ENCODE measurements around the gene PRKG1.

PRKG1 gene

DNA sequence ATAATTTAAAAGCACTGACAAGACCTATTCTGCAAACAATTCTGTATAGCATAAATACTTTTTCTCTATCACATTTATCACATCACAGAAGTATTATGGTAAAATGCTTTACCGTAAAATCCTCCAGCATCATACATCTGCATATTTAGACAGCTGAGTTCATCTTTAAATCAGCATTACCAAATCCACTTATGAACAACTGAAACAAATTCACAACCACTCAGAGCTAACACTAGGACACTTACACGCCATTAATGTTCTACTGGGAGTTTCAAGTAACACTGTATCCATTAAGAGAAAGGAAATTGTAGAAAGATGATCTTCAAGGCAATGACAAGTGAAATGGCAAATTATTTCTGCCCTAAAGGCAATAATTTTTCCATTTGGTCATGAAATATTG, 1134.1 kb downstream of the PRKG1 start:
- Histone ChIP-seq H3K4me3 (ENCODE audit: low read depth, low read length) (no peak overlapping the region), H3K27ac (no peak overlapping the region), H3K36me3 (no peaks in the 10 kb centered on the region), H3K27me3 (ENCODE audit: insufficient read depth, low read depth, severe bottlenecking) (no peaks in the 10 kb centered on the region), H3K9me3 (ENCODE audit: severe bottlenecking) (no peaks in the 10 kb centered on the region)
- TF ChIP-seq, protein P1, sequence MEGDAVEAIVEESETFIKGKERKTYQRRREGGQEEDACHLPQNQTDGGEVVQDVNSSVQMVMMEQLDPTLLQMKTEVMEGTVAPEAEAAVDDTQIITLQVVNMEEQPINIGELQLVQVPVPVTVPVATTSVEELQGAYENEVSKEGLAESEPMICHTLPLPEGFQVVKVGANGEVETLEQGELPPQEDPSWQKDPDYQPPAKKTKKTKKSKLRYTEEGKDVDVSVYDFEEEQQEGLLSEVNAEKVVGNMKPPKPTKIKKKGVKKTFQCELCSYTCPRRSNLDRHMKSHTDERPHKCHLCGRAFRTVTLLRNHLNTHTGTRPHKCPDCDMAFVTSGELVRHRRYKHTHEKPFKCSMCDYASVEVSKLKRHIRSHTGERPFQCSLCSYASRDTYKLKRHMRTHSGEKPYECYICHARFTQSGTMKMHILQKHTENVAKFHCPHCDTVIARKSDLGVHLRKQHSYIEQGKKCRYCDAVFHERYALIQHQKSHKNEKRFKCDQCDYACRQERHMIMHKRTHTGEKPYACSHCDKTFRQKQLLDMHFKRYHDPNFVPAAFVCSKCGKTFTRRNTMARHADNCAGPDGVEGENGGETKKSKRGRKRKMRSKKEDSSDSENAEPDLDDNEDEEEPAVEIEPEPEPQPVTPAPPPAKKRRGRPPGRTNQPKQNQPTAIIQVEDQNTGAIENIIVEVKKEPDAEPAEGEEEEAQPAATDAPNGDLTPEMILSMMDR (IDR thresholded peaks at IDR 0.05; ENCODE audit: low read depth, low read length), result no peak
- DNase-seq, result no peak

DNA sequence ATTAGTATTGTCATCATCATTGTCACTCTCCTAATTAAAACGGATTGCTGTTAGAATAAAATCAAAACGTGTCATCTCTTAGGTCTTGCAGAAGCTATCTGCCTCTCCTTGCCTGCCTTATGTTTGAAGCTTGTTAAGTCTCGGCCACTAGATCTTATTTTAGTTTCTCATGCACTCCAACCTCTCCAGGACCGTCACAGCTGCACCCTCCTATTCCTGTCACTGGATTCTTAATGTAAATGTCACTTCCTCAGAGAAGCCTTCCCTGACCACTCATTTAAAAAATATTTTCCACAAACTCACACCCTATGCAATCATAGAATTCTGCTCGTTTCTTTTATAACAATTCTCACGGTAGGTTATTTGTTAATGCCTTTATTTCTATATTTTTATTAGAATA, 1135.9 kb downstream of the PRKG1 start:
- Histone ChIP-seq H3K36me3 (no peaks in the 10 kb centered on the region), H3K27ac (no peak overlapping the region), H3K9me3 (ENCODE audit: severe bottlenecking) (no peaks in the 10 kb centered on the region), H3K4me3 (ENCODE audit: low read depth, low read length) (no peak overlapping the region), H3K27me3 (ENCODE audit: insufficient read depth, low read depth, severe bottlenecking) (no peaks in the 10 kb centered on the region)
- TF ChIP-seq, protein P1 (IDR thresholded peaks at IDR 0.05; ENCODE audit: low read depth, low read length), result no peak
- no peak for DNase-seq

DNA sequence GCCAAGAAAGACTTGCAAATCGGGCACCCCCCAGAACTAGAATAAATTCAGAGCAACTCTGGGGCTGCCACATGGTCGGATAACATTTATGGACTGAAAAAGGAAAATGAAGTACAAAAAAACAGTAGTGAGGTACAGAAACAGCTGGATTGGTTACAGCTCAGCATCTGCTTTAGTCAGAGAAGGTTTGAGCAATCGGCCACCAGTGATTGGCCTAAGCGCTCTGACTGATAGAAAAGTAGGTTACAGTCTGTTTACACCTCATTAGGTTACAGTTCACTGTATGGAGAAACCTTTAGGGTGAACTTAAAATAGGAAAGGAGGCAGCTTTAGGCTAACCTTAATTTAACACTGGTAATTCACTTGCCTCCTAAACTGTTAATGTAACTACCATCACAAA, 1137.8 kb downstream of the PRKG1 start:
- Histone ChIP-seq H3K36me3 (no peaks in the 10 kb centered on the region), H3K27me3 (ENCODE audit: insufficient read depth, low read depth, severe bottlenecking) (no peaks in the 10 kb centered on the region), H3K4me3 (ENCODE audit: low read depth, low read length) (no peak overlapping the region), H3K9me3 (ENCODE audit: severe bottlenecking) (no peaks in the 10 kb centered on the region), H3K27ac (no peak overlapping the region)
- DNase-seq, result no peak
- TF ChIP-seq, protein P1 (IDR thresholded peaks at IDR 0.05; ENCODE audit: low read depth, low read length), result no peak

DNA sequence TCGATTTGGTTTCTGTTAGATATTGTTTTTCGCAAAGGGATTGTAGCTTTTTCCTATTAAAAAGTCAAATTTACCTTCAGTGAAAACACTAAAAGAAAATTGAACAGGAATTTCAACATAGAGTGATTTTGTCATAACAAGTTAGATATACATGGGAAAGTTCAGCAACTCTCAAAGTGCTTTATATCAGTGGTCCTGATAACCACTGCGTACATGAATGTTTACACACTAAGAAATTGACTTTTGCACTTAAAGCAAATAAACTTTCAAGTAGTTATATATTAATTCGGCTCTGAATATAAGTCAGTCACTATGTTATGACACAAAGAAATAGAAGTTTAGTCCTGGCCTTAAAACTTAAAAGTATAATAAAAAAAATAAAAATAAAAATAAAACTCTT, 1138.5 kb downstream of the PRKG1 start:
- Histone ChIP-seq H3K36me3 (no peaks in the 10 kb centered on the region), H3K27me3 (ENCODE audit: insufficient read depth, low read depth, severe bottlenecking) (no peaks in the 10 kb centered on the region), H3K9me3 (ENCODE audit: severe bottlenecking) (no peaks in the 10 kb centered on the region), H3K4me3 (ENCODE audit: low read depth, low read length) (no peak overlapping the region), H3K27ac (no peak overlapping the region)
- TF ChIP-seq, protein P1 (IDR thresholded peaks at IDR 0.05; ENCODE audit: low read depth, low read length), result no peak
- no peak for DNase-seq

DNA sequence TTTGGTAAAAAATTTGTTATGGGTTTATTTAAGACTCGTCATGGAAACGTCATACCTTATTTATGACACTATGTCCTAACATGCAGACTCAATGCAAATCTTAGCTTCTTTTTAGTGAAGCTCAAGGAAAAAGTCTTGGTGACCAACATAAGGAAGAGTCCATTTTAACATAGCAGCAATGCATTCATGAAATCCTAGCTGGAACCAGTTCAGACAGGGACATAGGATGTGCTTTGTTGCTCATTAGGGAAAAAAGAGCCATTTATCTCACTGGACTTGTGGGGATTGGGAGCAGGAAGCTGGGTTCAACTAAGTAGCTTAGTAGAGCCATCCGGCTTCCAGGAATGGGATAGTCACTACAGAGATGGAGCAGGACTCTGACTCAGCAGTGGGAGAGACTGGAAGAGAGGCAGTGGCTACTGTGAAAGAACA, 1139.0 kb downstream of the PRKG1 start:
- no peaks in the 10 kb centered on the region for H3K36me3 ChIP-seq
- no peaks in the 10 kb centered on the region for H3K9me3 ChIP-seq (ENCODE audit: severe bottlenecking)
- TF ChIP-seq, protein P1 (IDR thresholded peaks at IDR 0.05; ENCODE audit: low read depth, low read length), result no peak
- no peak overlapping the region for H3K4me3 ChIP-seq (ENCODE audit: low read depth, low read length)
- DNase-seq, result peak; percentile 29
- no peak overlapping the region for H3K27ac ChIP-seq
- no peaks in the 10 kb centered on the region for H3K27me3 ChIP-seq (ENCODE audit: insufficient read depth, low read depth, severe bottlenecking)

DNA sequence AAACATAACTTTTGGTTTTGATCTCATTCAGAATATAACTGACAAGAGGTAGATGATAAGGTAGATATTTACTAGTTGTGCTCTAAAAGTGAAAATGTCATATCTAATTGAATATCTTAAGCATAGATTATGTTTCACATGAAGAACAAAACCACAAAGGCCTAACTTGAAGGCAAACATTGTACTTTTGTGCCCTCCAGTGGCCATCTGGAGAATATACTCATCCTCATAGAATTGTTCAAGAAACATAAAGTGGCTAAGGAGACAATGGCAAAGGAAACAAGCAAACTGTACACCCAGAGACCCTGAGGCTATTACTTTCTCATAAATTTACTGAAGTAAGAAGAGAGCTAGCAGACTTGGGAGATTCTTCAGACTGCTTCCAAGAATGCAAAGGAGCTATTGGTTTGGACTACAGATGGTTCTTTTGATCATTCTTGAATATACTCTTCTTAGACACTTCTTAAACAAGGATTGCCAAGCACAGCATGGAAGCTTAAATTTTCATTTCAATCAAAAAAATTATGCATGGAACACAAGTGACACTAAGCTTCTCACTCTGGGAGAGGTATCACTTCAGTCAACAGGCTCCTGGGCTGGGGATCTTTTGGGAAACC, 1141.6 kb downstream of the PRKG1 start:
- Histone ChIP-seq H3K27ac (no peak overlapping the region), H3K36me3 (no peaks in the 10 kb centered on the region), H3K27me3 (ENCODE audit: insufficient read depth, low read depth, severe bottlenecking) (no peaks in the 10 kb centered on the region), H3K4me3 (ENCODE audit: low read depth, low read length) (no peak overlapping the region), H3K9me3 (ENCODE audit: severe bottlenecking) (no peaks in the 10 kb centered on the region)
- DNase-seq, result peak; percentile 17
- TF ChIP-seq, protein P1 (IDR thresholded peaks at IDR 0.05; ENCODE audit: low read depth, low read length), result peak; percentile 16; the same call in 1 of the 2 replicates

Measured in WERI-Rb-1 (cell line).